GM18870 (cell line): ENCODE measurements around the gene CLDN24.

Source experiments
- ATAC-seq: cut with Tn5 transposase; IDR thresholded peaks from one replicate; pipeline ENCODE4 v1.9.1; 2021; ENCODE audit warnings: moderate library complexity; ENCODE audit not compliant: unreplicated experiment

Gene CLDN24

DNA sequence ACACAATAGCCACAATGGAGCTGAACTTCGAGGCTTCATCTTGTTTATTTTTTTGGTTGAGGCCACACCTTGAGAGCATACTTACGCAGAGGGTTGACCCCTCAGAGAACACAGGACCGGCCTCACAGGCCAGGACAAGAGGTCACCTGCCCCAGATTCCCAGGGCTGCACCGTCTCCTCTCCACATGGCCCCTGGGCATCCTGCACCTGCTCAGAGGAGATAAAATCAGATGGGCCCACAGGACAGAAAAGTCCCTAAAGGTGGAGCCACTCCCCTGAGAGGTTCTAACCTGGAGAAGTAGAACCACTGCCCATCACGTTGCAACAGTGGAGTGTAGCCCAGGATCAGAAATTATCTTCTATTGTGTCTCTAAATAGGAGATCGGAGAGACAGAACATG, 1.1 kb upstream of the CLDN24 start:
- ATAC-seq = no peak

DNA sequence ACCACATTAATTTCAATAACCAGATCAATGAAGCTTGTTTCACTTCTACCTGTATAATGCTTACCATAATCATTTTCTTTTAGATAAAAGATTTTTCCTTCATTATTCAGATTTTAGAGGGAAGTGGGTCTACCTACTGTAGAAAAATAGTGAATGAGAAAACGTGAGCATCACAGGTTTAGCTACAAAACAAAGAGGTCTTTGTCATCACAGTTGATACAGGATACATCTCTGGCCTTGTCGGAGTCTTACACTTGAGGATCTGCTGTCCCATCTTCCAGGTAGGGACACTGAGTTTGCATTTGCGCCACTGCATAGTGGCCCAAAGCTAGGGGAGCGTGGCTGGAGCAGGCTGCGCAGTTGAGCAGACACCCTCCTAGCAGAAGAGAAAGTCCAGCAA, 710 bp downstream of the CLDN24 start:
- no peak for ATAC-seq

DNA sequence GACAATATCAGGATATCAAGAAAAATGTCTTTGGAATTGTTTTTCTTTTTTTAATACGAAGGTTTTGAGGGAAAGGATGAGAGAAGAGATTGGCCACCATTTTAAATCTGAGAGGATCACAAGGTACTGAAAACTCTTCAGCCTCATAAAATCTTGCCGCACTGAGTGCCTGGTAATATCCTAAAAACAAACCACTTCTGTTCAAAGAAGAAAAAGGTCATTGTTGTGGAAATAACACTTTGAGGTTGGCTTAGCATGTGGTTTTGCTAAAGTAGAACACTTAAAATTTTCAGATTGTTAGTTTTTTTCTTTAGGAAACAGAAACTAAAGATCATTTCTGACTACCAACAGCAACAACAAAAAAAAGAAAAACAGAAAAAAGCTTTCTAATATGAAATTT, 1.1 kb downstream of the CLDN24 start:
- ATAC-seq = no peak

DNA sequence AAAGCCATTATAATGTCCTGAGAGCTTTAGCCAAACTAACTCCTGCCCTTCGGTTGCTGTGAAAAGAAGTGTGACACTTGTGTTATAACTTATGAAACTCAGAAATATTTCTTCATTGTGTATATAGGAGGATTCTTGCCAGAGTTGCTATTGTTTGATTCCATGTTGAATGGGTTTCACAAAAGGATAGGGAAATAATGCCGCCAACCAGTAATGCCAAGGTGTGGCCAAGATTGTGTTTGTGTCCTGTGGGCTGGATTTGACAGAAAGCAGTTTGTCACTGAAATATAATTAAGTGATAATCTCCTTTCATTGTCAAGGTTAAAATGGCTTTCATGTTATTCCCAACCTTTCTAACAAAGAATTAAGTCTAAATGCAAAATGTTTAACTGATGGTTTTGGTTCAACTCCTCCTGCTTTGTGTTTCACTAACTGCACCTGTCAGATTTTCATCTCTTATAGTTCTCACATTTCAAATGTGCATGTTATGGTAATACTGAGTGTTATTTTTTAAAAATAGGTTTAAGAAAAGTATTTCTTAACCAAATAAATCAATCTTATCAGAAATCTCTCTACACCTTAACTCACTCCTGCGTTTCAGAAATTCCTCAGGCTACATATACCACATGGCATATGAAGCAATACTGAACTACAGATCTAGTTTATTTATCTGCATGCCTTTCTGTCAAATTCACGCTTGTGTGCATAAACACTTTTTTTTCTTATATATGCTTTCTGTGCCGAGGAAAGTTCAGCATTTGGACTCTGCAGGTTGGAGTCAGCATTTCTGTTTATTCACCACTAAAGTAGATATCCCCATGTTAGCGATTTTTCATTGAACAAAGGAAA, 1.8 kb downstream of the CLDN24 start, which contains the start of gene CLDN22:
TSS of gene CLDN22 (minus strand) at position 66 of the 849 bp plus-strand sequence. CDS start at position 8, 58 bp downstream.
- no peak for ATAC-seq

DNA sequence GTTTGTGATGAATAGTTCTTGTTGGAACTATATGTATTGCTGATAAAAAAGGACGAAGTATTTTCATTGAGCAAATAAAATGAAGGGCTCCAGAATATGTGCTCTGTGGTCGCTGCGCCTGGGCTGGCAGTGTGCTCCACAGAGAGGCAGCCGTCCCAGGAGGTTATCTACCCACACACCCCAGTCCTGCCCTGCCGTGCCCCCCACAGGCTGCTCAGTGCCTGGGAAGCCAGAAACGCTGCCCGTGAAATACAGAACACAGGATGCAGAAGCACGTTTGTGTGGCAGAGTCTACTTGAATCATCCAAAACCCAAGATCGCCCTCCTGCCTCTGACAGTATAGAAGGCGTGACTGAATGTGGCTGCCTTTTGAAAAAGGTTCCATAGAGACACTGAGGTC, 3.6 kb downstream of the CLDN24 start:
- ATAC-seq = no peak

DNA sequence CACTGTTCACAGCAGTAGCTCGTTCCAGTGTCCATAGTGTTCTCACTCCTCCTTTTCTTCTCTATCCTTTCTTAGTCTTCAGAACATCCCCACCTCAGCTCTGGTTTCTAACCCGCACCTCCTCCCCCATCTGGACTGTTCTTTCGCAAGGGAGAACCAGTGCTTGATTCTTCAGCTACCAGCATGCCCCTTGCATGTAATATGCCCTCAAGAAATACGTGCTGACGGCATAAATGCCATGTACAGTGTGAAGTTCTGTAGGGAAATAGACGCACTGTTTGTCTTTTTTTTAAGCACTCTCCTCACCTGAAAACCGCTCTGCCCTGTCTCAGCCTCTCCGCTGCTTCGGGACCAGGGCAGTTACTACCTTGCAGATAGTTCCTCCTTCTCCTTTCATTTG, 7.4 kb downstream of the CLDN24 start:
- no peak for ATAC-seq

DNA sequence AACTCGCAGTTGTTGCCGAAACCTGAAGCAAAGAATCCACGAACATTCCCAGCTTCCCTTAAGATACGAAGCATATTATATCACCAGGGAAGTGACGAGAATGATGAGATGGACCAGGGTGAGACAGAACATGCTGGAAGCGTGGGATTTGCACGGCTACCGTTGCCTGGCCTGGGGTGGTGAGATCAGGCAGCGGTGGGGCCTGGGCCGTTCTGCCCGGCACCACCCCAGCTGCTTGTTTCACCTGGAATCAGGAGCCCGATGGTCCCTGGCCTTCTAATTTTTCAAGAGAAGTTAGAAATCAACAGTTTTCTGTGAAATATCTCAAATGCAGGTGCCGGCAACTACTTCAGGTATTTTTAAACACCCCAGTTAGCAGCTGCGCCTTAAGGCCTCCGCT, 7.9 kb downstream of the CLDN24 start:
- ATAC-seq = no peak

DNA sequence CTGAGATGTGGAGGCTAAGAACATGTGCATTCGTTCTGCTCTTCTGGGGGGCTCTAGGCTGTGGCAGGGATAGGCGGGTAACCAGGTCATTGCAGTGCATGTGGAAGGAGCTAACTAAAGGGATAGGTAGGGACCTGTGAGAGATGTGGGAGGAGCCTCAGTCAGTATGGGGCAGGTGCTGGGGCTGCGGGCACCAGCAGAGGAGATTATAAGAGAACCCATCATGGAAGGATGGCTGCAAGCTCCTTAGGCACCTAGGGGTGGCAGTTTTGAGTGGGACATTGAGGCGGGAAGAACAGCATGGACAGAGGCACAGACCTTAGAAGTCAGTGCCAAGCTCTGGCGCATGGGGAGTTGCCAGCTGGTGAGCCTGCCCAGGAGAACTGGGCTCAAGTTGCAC, 9.4 kb downstream of the CLDN24 start:
- ATAC-seq = no peak

DNA sequence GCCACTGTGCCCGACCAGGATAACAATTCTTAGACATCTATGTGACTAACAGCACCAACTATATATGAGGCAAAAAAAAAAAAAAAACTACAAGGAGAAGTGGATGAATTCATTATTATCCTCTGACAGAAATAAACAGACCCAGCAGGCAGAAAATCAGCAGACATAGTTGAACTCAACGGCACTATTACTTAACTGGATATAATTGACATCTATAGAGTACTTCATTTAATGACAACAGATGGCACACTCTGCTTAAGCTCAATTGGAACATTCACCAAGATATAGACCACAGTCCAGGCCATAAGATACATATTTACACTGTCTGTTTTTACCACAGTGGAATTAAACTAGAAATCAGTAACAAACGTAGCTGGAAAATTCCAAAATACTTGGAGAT, 15.4 kb downstream of the CLDN24 start:
- ATAC-seq = no peak

DNA sequence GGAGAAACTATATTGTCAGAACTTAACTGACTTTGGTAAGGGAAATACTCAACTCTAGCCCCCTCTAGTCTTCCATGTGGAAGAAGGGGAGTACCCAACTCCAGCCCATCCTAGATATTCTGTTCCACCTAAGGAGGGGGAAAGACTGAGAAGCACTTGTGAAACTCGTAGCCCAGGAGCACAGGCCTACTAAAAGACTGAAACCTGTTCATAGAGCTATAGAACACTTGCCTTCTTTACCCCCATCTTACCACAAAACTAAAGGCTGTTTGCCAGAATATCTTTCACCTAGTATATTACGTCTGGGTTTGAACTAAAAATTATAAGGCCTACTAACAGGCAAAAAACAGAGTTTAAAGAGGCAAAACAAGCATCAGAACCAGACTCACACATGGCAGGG, 17.7 kb downstream of the CLDN24 start:
- ATAC-seq = no peak

DNA sequence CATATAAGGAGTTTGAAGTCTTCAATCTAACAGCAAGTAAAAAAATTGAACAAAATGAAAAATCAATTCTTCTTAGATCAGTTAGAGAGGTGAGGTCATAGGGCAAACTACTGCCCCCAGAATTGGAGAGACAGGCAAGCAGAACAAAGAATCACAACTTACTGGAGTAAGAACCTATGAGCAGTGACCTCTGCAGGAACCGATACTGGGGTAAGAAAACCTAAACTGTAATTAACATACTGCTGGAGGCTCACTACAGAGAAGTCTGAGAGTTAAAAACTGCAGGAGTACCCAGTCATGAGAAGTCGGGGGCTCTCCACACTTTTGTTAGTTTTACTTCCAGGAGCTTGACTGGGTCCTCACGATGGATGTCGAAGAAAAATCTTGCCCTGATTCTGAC, 18.2 kb downstream of the CLDN24 start:
- no peak for ATAC-seq

DNA sequence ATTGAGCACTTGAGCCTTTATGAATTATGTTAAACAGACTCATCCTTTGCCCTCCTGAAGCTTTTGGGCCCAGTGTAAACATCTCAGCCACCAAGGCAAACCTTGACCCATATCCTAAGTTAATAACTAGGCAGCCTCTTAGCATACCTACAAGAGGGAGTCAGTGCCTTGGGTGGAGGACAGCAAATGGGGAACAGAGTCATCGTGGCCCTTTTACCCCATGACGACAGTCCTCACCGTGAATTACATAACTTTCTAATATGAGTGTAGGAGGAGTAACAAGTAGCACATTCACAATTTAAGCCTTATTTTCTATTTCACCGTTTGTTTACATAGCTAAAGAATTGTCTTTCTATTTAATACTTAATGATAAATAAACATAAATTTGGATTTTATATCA, 18.9 kb downstream of the CLDN24 start:
- no peak for ATAC-seq

DNA sequence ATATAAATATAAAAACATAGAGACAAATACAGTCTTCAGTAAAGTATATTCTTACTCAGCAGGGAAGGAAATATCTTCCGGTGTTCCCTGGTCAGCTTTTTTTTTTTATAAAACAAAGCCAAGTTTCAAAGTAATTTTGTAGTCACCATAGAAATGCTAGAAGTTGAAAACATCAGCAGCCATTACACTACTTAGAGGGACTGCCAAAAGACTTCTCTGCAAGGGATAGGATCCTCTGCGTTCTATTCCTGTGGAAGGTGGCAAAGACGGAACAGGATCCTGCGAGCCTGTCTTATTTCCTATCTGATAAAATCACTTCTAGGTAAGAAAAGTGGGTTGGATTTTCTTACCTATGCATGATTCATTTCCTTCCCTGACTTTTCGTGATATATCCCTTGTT, 21.6 kb downstream of the CLDN24 start:
- ATAC-seq = no peak

DNA sequence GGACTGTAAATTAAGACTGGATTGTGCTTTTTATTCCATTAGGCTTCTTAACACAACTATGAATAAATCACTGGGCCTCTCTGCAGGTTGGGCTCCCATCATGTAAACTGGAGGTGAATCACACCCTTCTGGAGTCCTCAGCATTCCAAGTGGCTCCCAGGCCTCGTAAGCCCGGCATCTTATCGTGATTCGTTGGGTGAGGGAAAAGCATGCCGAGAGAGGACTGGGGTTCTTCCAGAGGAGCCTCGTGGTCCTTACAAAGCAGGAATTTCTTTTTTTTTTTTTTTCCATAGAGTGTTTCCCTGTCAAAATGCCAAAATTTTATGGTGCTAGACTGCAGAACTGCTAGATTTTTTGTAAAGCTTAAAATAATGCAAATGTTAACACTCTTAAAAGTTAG, 22.2 kb downstream of the CLDN24 start:
- no peak for ATAC-seq

DNA sequence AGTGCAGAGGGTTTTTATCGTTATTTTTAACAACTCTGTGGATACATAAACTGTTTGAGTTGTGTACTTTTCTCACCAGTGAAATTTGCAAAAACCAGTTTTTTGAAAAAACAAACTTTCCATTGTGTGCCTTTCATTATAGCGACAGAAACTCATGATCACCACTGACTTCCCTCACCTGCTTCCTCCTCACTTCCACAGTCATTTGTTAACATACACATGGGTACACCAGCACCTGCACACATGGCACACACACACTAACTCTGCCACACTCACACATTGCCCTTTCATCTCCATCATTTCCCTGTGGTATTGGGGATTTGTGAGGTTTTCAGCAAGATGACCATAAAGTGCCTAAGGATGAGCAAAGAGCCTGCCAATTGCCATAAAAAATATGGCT, 22.8 kb downstream of the CLDN24 start:
- no peak for ATAC-seq

DNA sequence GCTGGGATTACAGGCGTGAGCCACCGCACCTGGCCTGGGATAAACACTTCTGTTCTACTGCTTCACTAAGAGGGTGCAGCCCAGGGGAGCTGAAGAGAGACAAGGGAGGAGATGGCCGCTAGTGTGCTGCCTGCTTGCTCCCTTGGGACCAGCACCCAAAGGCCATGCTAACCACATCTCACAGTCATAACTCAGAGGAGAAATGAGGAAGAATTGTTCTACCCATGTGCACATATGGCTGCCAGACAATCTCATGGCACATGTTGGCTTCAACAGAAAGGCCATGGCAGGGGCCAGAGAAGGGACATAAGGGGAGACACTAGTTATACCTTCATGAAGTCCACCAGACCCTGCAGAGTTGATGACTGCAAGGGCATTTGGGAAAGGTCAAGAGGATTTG, 24.6 kb downstream of the CLDN24 start:
- peak; percentile 77 for ATAC-seq

DNA sequence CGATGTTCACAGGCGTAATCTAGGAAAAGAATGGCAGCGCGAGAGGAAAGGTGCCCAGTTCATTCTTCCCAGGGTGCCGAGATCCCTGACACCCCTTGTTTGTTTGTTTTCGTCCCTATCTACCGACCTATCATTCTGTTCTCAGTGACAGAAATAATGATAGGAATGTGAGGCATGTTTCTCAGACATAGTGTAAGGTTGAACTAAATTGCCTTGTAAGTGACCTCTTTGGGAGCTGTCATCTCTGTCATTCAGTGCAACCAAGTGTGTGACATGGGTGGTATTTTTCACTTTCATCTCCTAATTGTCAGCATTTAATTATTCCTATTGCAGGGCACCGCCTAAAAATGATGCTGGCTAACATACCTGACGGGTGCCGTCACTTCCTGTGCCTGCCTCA, 26.5 kb downstream of the CLDN24 start:
- no peak for ATAC-seq

DNA sequence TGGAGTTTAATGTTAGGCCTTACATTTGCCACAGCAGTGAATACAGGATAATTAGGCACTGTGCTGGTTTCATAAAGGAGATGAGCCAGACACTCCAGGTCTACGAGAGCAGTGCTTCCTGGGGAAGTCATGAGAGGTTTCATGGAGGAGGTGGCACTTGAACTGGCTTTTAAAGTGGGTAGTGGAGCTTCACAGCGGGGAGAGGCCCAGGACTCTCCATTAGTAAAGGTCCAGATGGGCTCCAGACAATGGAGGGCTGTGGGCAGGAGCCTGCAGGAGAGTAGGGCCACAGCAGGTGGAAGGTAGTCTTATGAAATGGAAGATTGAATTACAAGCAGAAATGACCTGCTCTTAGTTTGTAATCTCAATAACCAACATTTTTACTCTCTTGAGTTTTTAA, 31.2 kb downstream of the CLDN24 start:
- ATAC-seq = no peak

DNA sequence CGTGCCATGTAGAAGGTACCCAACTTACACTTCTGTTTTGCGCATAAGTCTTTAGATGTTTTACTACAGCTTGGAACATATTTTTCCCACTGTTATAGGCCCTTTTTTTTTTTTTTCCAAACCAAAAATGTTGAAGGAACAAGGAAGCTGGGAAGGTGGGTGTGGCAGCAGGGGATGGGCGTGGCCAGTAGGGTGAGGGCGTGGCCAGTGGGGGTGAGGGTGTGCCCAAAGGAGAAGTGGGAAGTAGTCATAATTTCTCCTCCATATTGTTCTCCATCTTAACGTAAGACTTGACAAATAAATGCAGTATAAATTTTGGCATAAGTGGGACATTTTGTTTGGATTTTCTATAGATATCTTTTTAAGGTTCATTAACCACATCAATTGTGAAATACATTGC, 32.5 kb downstream of the CLDN24 start:
- no peak for ATAC-seq

DNA sequence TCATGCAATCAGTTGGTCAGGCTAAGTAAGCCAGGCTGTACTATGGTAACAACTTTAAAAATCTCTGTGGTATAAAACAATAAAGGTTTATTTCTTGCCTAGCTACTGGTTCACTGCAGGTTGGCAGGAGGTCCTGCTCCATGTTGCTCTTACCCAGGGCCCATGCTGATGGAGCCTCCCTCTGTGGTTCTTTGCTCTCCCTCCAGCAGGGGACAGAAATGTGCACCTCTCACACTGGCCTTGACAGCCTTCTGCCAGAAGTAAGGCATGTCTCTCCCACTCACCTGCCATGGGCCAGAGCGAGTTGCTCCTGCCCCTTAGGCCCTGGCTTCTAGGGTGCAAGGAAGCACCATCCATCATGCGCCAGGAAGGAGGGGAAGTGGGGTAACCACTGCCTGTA, 33.3 kb downstream of the CLDN24 start:
- no peak for ATAC-seq

DNA sequence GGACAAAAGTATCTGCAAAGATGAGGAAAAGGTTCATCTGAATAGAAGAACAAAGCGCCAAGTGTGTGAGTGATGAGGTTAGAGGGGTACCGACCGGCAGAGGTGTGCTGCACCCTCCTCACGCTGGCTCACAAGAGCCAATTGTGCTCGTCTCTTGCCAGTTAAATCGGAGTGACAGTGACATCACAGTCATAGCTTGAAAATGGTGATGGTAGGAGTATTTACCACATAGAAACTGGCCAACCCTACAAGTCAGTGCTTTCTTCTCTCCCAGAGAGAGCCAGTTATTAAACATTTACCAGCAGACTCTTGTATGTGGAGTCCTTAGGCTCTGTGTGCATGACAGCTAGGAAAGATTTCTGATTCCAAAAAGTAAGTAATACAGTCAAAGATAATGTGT, 34.5 kb downstream of the CLDN24 start:
- peak; percentile 83 for ATAC-seq

DNA sequence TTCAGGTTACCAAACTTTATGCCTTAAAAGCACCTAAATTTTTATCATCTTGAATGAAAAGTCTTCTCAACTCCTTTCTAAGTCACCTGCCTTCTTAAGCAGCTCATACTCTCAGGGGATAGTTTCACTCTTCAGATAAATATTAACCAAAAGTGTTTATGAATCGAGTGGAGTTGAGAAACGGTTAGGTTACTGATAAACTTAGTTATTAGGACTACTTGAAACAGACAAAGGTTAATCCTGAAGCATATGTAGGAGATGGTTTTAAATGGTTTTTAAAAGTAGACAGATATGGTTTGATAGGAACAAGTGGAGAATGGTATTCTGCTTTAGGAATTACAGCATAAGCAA, 34.9 kb downstream of the CLDN24 start:
- peak; percentile 79 for ATAC-seq
